ENCODE measurements around the gene PARVG. TPM values are rescaled to one million over a fixed set of nuclear protein-coding genes. Genes with fewer than 3 reads are reported as not detected.

The PARVG gene
- total and polyA plus RNA-seq, 2 of the 13 experiments (the other 11 are each of a cell fraction or from before 2014, with no cell fraction given), result not detected

GRCh38 chr22:44147008-44147645, 33.6 kb upstream of the PARVG start (continued):
- TF ChIP-seq ZNF318 (CRISPR knock-in tag; IDR thresholded peaks at IDR 0.05) (no peak), TRAFD1 (CRISPR knock-in tag; IDR thresholded peaks at IDR 0.05; ENCODE audit: borderline replicate concordance) (no peak), NFE2L2 (IDR thresholded peaks at IDR 0.05; ENCODE audit: low read length) (no peak), ZBTB21 (CRISPR knock-in tag; IDR thresholded peaks at IDR 0.05) (no peak)
